Activated T-helper 9 cell treated with anti-CD3 and anti-CD28 coated beads, Interleukin-2, amount 50 U/mL, for 16 hours (primary cell): Measurements from ENCODE around the gene ATP2B2.

Experiments
- DNase-seq: peaks from one replicate; pipeline ENCODE4 v3.0.0-alpha.2; 2020; ENCODE audit warnings: low read depth

The ATP2B2 gene

GRCh38 chr3:10294030-10294586 lies 211.3 kb downstream of the ATP2B2 start:
- DNase-seq, result no peak

GRCh38 chr3:10292505-10293419 lies 212.6 kb downstream of the ATP2B2 start, which contains the start of gene GHRL:
TSS of gene GHRL (minus strand) at chr3:10292947. CDS start at chr3:10290180, 2,767 bp downstream.
- DNase-seq, result no peak

- no peak for DNase-seq
These were observed 213.7 kb downstream of the ATP2B2 start for GRCh38 chr3:10291641-10292040.

GRCh38 chr3:10290481-10291176 lies 214.8 kb downstream of the ATP2B2 start:
- no peak for DNase-seq

- DNase-seq, result no peak
These were observed 215.5 kb downstream of the ATP2B2 start for GRCh38 chr3:10289787-10290355.

GRCh38 chr3:10289077-10289476 lies 216.3 kb downstream of the ATP2B2 start:
- no peak for DNase-seq

GRCh38 chr3:10288575-10288960 lies 216.8 kb downstream of the ATP2B2 start:
- no peak for DNase-seq

GRCh38 chr3:10287936-10288574 lies 217.3 kb downstream of the ATP2B2 start:
- DNase-seq, result no peak

GRCh38 chr3:10286596-10287295 lies 218.6 kb downstream of the ATP2B2 start:
- no peak for DNase-seq

GRCh38 chr3:10286133-10286524 lies 219.3 kb downstream of the ATP2B2 start:
- DNase-seq, result no peak

GRCh38 chr3:10285272-10286132 lies 219.9 kb downstream of the ATP2B2 start:
- DNase-seq, result no peak

GRCh38 chr3:10284496-10284895 lies 220.9 kb downstream of the ATP2B2 start:
- peak; percentile 11 for DNase-seq

- no peak for DNase-seq
These were observed 221.7 kb downstream of the ATP2B2 start for GRCh38 chr3:10283638-10284037.

GRCh38 chr3:10281951-10282350 lies 223.4 kb downstream of the ATP2B2 start:
- no peak for DNase-seq

GRCh38 chr3:10280571-10280970 lies 224.8 kb downstream of the ATP2B2 start:
- no peak for DNase-seq

- no peak for DNase-seq
These were observed 225.2 kb downstream of the ATP2B2 start for GRCh38 chr3:10280177-10280529.

GRCh38 chr3:10279384-10280176 lies 225.8 kb downstream of the ATP2B2 start:
- DNase-seq, result no peak

GRCh38 chr3:10278501-10278900 lies 226.9 kb downstream of the ATP2B2 start:
- DNase-seq, result no peak

- DNase-seq, result no peak
These were observed 228.2 kb downstream of the ATP2B2 start for GRCh38 chr3:10277115-10277625.
